HG02943 (cell line): ENCODE results near the gene PARP6.
"Not testable (repeated sequence)": the region's sequence is repeated elsewhere in the genome, so short reads cannot be mapped to it uniquely, and the experiment has no call there.

Source experiments
- ATAC-seq: cut with Tn5 transposase; IDR thresholded peaks from one replicate; pipeline ENCODE4 v1.9.1; 2021; ENCODE audit warnings: mild to moderate bottlenecking, low read depth, moderate library complexity; ENCODE audit not compliant: unreplicated experiment

The PARP6 gene

GRCh38 chr15:72281713-72282112 lies 9.4 kb upstream of the PARP6 start:
- ATAC-seq: no peak

- ATAC-seq: no peak
Observed at GRCh38 chr15:72280751-72281150, 8.4 kb upstream of the PARP6 start.

GRCh38 chr15:72278737-72279136 lies 6.4 kb upstream of the PARP6 start:
- ATAC-seq: no peak

GRCh38 chr15:72276326-72276700 lies 4.0 kb upstream of the PARP6 start:
- ATAC-seq: no peak

GRCh38 chr15:72275635-72276325 lies 3.4 kb upstream of the PARP6 start:
- not testable (repeated sequence) for ATAC-seq

GRCh38 chr15:72272997-72273352 lies 621 bp upstream of the PARP6 start:
- ATAC-seq: no peak

GRCh38 chr15:72271895-72272212 lies 500 bp downstream of the PARP6 start:
- ATAC-seq: peak; percentile 30

GRCh38 chr15:72271221-72271620 lies 1.1 kb downstream of the PARP6 start:
- ATAC-seq: no peak

GRCh38 chr15:72269739-72270138 lies 2.6 kb downstream of the PARP6 start:
- ATAC-seq: no peak

GRCh38 chr15:72265031-72265430 lies 7.3 kb downstream of the PARP6 start:
- ATAC-seq: no peak

- no peak for ATAC-seq
Observed at GRCh38 chr15:72252663-72253299, 19.6 kb downstream of the PARP6 start.

- no peak for ATAC-seq
Observed at GRCh38 chr15:72249142-72249810, 23.1 kb downstream of the PARP6 start.

- no peak for ATAC-seq
Observed at GRCh38 chr15:72248514-72248913, 23.8 kb downstream of the PARP6 start.

- ATAC-seq: no peak
Observed at GRCh38 chr15:72242775-72243370, 29.5 kb downstream of the PARP6 start.

- ATAC-seq: no peak
Observed at GRCh38 chr15:72239652-72240051, 32.7 kb downstream of the PARP6 start.

- ATAC-seq: no peak
Observed at GRCh38 chr15:72238586-72238985, 33.8 kb downstream of the PARP6 start.

GRCh38 chr15:72237853-72238224 lies 34.5 kb downstream of the PARP6 start:
- no peak for ATAC-seq

GRCh38 chr15:72237029-72237852 lies 35.1 kb downstream of the PARP6 start:
- no peak for ATAC-seq

- no peak for ATAC-seq
Observed at GRCh38 chr15:72236381-72237003, 35.9 kb downstream of the PARP6 start.

GRCh38 chr15:72235298-72235697 lies 37.1 kb downstream of the PARP6 start:
- no peak for ATAC-seq
